Mesodermal cell (in vitro differentiated cells): Measurements from ENCODE around the gene CALM3.
"Not testable (repeated sequence)": the region's sequence is repeated elsewhere in the genome, so short reads cannot be mapped to it uniquely, and the experiment has no call there.

ENCODE experiments used
- H3K27ac ChIP-seq: 2 replicates; pipeline ENCODE4 v1.7.0; 2013; ENCODE audit warnings: mild to moderate bottlenecking, low read depth, low read length, moderate library complexity; ENCODE audit not compliant: severe bottlenecking
- H3K36me3 ChIP-seq: 2 replicates; pipeline ENCODE4 v1.7.1; 2013; ENCODE audit warnings: mild to moderate bottlenecking, low read length, moderate library complexity; ENCODE audit not compliant: control insufficient read depth, insufficient read depth
- H3K4me1 ChIP-seq: one replicate; pipeline ENCODE4 v1.7.1; 2013; ENCODE audit warnings: mild to moderate bottlenecking, low read length; ENCODE audit not compliant: insufficient read depth, control insufficient read depth, poor library complexity, severe bottlenecking
- H3K4me3 ChIP-seq: 2 replicates; pipeline ENCODE4 v1.7.0; 2013; ENCODE audit warnings: low read length, control low read depth, mild to moderate bottlenecking; ENCODE audit not compliant: insufficient read depth, poor library complexity, severe bottlenecking; ENCODE audit errors: extremely low read depth
- H3K9me3 ChIP-seq: 2 replicates; pipeline ENCODE4 v1.7.1; 2013; ENCODE audit warnings: mild to moderate bottlenecking, low read length, moderate library complexity; ENCODE audit not compliant: control insufficient read depth
- WGBS, 2 experiments: methylation state at CpG; one replicate each; pipeline ENCODE4 v1.1.5; 2013; ENCODE audit warnings: missing lambda C conversion rate in 2 of 2; ENCODE audit not compliant: insufficient coverage in 2 of 2; 5-methylcytosine and 5-hydroxymethylcytosine counted together

CALM3 gene

DNA sequence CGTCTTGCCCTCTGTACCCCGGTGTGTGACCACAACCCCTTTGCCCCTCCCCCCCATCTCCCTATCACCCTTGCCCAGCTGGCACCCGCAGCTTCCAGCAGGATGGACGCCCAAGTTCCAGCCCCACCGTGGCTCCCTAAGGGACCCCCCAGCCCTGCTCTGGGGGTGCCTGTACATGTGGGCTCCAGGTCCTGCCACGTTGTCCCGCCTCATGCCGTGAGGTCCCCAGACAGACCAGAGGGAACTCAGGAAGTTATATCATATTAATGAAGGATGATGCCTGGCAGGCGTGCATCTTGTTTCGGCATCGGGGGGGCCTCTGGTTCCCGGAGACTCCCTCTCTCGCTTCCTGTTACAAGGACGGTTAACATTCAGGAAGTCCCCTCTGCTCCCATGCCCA is 25.3 kb downstream of the CALM3 start:
- 79 to 91% methylated on average over 8 to 14 of the region's 14 CpGs for WGBS, 2 experiments
- Histone ChIP-seq H3K4me3 (no peak overlapping the region), H3K36me3 (no peaks in the 10 kb centered on the region), H3K27ac (no peak overlapping the region), H3K9me3 (no peaks in the 10 kb centered on the region), H3K4me1 (peaks cover 45% of the 10 kb centered on the region)

DNA sequence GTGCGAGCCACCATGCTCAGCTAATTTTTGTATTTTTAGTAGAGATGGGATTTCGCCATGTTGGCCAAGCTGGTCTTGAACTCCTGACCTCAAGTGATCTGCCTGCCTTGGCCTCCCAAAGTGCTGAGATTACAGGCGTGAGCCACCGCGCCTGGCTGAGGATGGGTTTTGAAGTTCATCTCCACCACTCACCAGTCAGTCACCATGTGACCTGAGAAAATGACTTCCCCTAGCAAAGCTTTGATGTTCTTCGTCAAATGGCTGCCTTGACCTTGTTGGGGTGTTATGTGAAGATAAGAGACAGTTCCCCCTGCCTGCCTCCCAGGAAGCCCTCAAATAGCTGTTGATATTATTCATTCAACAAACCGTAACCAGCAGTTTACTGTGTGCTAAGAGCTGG is 27.8 kb downstream of the CALM3 start:
- peaks cover 49% of the 10 kb centered on the region for H3K4me1 ChIP-seq
- not testable (repeated sequence) for H3K27ac ChIP-seq, H3K9me3 ChIP-seq, H3K36me3 ChIP-seq, H3K4me3 ChIP-seq
- WGBS, 2 experiments: 97 to 100% methylated on average over 3 to 4 of the region's 7 CpGs

DNA sequence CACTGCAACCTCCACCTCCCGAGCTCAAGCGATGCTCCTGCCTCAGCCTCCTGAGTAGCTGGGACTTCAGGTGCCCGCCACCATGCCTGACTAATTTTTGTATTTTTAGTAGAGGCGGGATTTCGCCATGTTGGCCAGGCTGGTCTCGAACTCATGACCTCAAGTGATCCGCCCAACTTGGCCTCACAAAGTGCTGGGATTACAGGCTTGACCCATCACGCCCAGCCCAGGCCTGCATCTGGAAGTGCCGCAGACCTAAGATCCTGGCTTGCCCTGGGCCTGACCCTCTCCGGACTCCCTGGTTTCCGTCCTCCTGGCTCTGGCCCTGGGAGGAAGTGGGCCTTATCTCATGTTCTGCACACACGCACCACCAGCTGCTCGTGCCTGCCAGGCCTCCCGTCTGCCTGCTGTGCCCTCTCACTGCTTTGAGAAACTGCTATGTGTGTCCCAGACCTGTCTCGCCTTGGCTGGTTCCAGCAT is 28.5 kb downstream of the CALM3 start:
- H3K27ac ChIP-seq: peak overlapping the region; percentile 36
- no peak overlapping the region for H3K4me3 ChIP-seq
- no peaks in the 10 kb centered on the region for H3K36me3 ChIP-seq
- WGBS, 2 experiments: 87 to 94% methylated on average over 12 to 14 of the region's 15 CpGs
- peaks cover 46% of the 10 kb centered on the region for H3K4me1 ChIP-seq
- H3K9me3 ChIP-seq: no peaks in the 10 kb centered on the region

DNA sequence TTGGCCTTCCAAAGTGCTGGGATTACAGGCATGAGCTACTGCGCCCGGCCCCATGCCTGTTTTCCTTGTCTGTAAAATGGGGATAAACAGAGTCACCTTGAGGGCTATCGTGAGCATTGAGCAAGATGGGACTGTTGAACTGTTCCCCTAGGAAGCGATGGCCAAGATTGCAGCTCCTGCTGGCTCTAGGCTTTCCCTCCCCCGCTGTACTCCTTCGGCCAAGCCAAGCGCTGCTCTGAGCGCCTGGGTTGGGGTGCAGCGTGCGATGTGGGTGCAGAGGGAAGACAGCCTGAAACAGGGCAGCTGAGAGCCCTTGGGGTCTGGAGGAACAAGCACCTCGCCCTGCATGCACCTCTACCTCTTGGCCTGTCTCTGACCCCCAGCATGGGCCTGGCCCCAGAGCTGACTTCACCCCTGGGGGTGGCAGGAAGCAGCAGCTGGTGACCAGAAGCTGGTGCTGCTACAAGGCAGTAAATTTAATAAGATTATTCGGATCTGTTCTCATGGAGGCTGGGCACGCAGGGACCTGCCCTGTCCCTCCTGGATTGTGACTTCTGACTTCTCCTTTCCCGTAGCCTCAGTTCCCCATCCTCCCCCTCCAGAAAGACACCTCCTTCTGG is 29.6 kb downstream of the CALM3 start:
- 88 to 95% methylated on average over 12 to 14 of the region's 14 CpGs for WGBS, 2 experiments
- Histone ChIP-seq H3K4me1 (peaks cover 40% of the 10 kb centered on the region), H3K4me3 (no peak overlapping the region), H3K36me3 (no peaks in the 10 kb centered on the region), H3K27ac (no peak overlapping the region), H3K9me3 (no peaks in the 10 kb centered on the region)

DNA sequence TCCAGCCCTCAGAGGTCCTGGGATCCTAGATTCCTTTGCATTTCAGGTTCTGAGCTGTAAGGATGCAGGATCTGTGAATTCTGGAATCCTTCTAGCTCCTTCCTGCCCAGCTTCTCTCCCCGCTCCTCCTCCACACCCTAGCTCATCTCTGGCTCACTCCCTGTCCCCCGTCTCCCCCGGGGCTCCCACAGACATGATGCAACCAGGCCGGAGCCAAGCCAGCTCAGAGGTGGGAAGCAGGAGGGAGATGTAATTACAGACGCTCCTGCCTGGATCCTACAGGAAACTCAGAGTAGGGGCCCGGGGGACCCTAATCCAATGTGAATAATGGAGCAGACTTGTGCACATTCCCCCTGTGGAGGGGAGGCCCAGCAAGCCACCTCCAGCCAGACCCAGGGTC is 30.4 kb downstream of the CALM3 start:
- WGBS, 2 experiments: 73% methylated on average over 3 of the region's 6 CpGs; no CpG with 5 or more reads in 1 of the 2 experiments
- Histone ChIP-seq H3K9me3 (no peaks in the 10 kb centered on the region), H3K27ac (no peak overlapping the region), H3K4me1 (peaks cover 39% of the 10 kb centered on the region), H3K36me3 (no peaks in the 10 kb centered on the region), H3K4me3 (no peak overlapping the region)

DNA sequence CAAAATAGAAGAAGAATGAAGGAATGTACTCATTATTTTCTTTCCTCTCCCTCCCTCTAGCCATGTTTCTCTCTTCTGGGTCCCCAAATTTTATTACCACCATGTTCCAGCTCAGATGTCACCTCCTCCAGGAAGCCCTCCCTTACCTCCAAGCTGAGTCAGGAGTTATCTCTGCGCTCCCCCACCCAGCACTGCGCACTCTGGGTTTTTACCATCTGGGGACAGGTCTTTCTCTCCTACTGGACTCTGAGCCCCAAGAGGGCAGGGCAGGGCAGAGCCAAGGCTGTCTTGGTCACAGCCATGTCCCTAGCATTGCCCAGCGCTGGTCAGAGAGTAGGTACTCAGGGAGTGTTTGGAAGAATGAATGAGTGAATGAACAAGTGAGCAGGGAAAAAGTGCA is 32.0 kb downstream of the CALM3 start:
- H3K9me3 ChIP-seq: no peaks in the 10 kb centered on the region
- WGBS, 2 experiments: 90 to 92% methylated on average over 2 to 3 of the region's 3 CpGs
- no peak overlapping the region for H3K4me3 ChIP-seq
- H3K27ac ChIP-seq: no peak overlapping the region
- no peaks in the 10 kb centered on the region for H3K36me3 ChIP-seq
- peaks cover 39% of the 10 kb centered on the region for H3K4me1 ChIP-seq

DNA sequence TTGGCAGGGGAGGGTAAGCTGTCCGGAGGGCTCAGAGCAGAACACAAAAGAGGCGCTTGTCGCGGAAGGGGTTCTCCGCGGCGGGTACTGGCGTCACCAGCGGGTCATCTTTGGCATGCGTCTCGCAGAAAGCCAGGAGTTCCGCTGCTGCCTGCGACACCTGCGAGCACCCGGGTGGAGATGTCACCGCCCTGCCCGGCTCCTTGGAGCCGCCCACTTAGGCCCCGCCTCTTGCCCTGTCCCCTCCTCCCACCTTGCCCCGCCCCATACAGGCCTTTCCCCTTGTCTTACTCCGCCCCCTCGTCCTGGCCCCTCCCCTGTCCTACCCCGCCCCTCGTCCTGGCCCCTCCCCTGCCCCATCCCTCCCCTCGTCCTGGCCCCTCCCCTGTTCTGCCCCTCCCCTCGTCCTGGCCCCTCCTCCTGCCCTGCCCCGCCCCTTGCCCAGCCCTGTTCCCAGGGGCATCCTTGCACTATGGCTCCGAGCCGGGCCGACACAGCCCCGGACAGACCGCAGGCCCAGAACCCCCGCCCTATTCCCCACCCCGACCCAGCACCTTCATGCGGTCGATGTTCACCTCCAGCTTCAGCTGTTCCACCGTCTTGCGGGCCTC is 33.0 kb downstream of the CALM3 start:
- WGBS, 2 experiments: 0 to 2% methylated on average over 28 to 29 of the region's 38 CpGs
- H3K4me1 ChIP-seq: peaks cover 42% of the 10 kb centered on the region
- H3K27ac ChIP-seq: peak overlapping the region; percentile 23
- peak overlapping the region; percentile 50 for H3K4me3 ChIP-seq
- no peaks in the 10 kb centered on the region for H3K9me3 ChIP-seq
- H3K36me3 ChIP-seq: no peaks in the 10 kb centered on the region

DNA sequence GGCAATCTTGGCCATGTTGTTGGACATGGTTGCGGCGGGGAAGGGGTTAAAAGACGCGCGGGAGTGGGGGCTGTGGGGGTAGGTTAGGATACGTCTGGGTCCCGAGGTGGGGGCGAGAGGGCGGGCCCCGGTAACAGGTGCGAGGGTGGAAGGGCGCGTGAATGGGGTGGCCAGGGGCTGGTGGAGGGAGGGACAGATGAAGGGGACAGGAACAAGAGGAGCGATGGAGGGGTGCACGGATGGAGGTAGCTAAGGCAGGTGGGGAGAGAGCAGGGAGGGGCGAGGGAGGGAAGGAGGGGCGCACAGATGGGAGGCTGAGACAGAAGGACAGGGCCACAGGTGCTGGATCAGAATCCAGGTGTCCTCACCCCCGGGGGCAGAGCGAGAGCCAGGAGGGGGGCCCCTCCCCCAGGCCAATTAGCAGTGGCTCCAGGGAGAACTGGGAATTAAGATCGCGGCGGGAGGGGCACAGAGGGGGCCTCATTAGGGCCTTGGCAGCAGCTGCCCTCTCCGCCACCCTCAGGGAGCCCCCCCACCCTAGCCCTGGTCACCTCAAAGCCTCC is 33.6 kb downstream of the CALM3 start:
- Histone ChIP-seq H3K4me1 (peaks cover 42% of the 10 kb centered on the region), H3K36me3 (no peaks in the 10 kb centered on the region), H3K4me3 (peak overlapping the region; percentile 50), H3K9me3 (no peaks in the 10 kb centered on the region), H3K27ac (no peak overlapping the region)
- 2 to 4% methylated on average over 22 of the region's 23 CpGs for WGBS, 2 experiments

DNA sequence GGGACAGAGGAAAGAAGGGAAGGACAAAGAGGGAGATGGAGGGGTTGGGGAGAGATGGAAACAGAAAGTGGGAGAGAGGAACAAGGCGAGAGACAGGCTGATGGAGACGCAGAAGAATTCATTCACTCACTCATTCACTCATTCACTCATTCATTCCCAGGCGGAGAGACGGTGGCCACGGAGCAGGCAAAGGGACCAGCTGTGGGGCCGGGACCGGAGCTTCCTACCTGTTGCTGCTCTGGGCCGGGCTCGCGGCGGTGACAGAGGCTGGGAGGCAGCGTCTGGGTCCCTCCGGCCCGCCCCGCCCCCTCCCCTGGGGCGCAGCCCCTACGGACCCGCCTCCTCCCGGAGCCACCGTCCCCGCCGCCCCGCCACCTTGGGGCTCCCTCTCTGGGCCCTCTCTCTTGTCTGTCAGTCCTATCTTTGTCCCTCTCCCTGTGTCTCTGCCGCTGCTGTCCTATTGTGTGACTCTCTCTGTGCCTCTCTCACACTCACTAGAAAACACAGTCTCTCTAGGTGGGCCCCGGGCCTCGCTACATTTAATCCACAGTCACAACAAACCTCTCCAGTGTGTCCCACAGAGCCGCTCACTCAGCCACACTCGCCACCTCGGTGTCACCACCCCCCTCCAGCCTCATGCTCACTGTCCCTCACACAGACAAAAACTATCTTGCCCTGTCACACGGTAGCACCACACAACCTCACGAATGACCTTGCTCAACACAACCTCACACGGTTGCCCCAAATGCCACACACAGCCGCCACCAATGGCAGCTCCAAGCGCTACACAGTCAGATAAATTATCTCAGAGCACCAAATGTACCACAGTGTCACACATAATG is 35.0 kb downstream of the CALM3 start, which contains the start of gene GNG8:
Gene GNG8 (minus strand): TSS at position 283 of the 842 bp plus-strand sequence. CDS start 1,520 bp downstream, outside the sequence.
- Histone ChIP-seq H3K27ac (no peak within 1 kb of the TSS), H3K9me3 (no peaks in the 10 kb centered on the region), H3K4me1 (peaks cover 41% of the 10 kb centered on the region), H3K36me3 (no peaks in the 10 kb centered on the region), H3K4me3 (peak within 1 kb of the TSS; percentile 50)
- WGBS, 2 experiments: 24 to 30% methylated on average over 21 to 27 of the region's 34 CpGs

DNA sequence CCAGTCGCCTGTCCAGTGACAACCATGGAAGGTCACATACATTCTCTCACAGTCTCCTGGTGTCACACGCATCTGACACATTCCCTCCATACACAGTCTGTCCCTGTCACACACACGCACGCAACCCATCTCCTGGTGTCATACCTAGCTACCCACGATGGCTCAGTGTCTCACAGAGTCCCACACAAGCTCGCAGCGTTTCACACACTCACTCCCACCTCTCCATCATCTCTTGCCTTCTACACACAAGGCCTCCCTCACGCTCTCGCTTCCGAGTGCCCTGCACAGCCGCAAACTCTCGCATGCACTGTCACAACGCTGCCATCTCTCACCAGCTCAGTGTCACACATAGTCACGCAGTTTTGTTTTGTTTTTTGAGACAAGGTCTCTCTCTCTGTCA is 36.1 kb downstream of the CALM3 start:
- H3K9me3 ChIP-seq: no peaks in the 10 kb centered on the region
- 81 to 90% methylated on average over 13 to 14 of the region's 14 CpGs for WGBS, 2 experiments
- H3K27ac ChIP-seq: no peak overlapping the region
- no peaks in the 10 kb centered on the region for H3K36me3 ChIP-seq
- H3K4me3 ChIP-seq: no peak overlapping the region
- H3K4me1 ChIP-seq: peaks cover 35% of the 10 kb centered on the region
